ENCODE measurements around the gene H2AZ2.

- TF ChIP-seq RAD21 (IDR thresholded peaks at IDR 0.05; ENCODE audit: low read length), result no peak
- TF ChIP-seq CTCF (conservative IDR thresholded peaks at IDR 0.05; ENCODE audit: low read depth, low read length), result no peak
Observed at GRCh38 chr7:44882899-44883298, 35.0 kb upstream of the H2AZ2 start.
